Left lung (tissue), 10 donors: ENCODE data around the gene APEH. TPM values are rescaled to one million over a fixed set of nuclear protein-coding genes. Genes with fewer than 3 reads are reported as not detected.

Source experiments
- ATAC-seq: fragments of 200-7000 bp; cut with Tn5 transposase; one replicate; pipeline ENCODE4 v1.9.1; 2020; ENCODE audit warnings: moderate library complexity
- DNase-seq, 4 donors: peaks; one replicate each; pipeline ENCODE4 v3.0.0-alpha.2; 2013 to 2020
- H3K27ac ChIP-seq, 2 donors: fragments of 200-600 bp; sonication (generic) in 1 of 2; one replicate each; pipeline versions ENCODE4 v1.5.0 to v1.8.0; 2020 to 2021
- H3K27me3 ChIP-seq, 2 donors: fragments of 200-600 bp; sonication (generic) in 1 of 2; one replicate each; pipeline versions ENCODE4 v1.5.0 to v1.8.0; 2020 to 2021
- H3K36me3 ChIP-seq, 2 donors: fragments of 200-600 bp; sonication (generic) in 1 of 2; one replicate each; pipeline versions ENCODE4 v1.5.0 to v1.8.0; 2020 to 2021
- H3K4me1 ChIP-seq, 2 donors: fragments of 200-600 bp; one replicate each; pipeline ENCODE4 v1.8.0; 2021
- H3K4me3 ChIP-seq, 2 donors: fragments of 200-600 bp; sonication (generic) in 1 of 2; one replicate each; pipeline versions ENCODE4 v1.5.0 to v1.8.0; 2020 to 2021; ENCODE audit warnings: mild to moderate bottlenecking in 1 of 2
- H3K9me3 ChIP-seq, 2 donors: fragments of 200-600 bp; sonication (generic) in 1 of 2; one replicate each; pipeline versions ENCODE4 v1.5.0 to v1.8.0; 2020 to 2021
- intact Hi-C, 2 donors: fragments of 100-400 bp; cut with DNase I; formaldehyde crosslinking; loops; one replicate each; pipeline versions ENCODE4 v1.11.2 to v1.14.2; 2022
- polyA plus RNA-seq, 6 donors: library from polyadenylated mRNA; unstranded; fragments of 120-200 nt; gene quantifications; one replicate each; pipeline ENCODE4 v1.2.1, GENCODE V29; 2013; ENCODE audit not compliant: insufficient read length in 6 of 6
- total RNA-seq, 2 donors: library from RNA; stranded (reverse); fragmentation: NEBNext Ultra II Directional; extraction: Animal tissue kit (Norgen Biotek cat#: 25700); gene quantifications; one replicate each; pipeline ENCODE4 v1.2.1, GENCODE V29; 2021
- TF ChIP-seq, protein P1 (sequence below), 2 donors: fragments of 200-600 bp; sonication (generic) in 1 of 2; IDR thresholded peaks; one replicate each; pipeline versions ENCODE4 v1.5.0 to v1.8.0; 2021; ENCODE audit warnings: antibody characterized with exemption in 2 of 2
- donor health status: DM: no; HTN: yes; CAD: no.
- donor health status: DM: no; HTN: no; CAD: no.

The APEH gene
- total and polyA plus RNA-seq, 8 donors = 88.6 to 122 (median 105) TPM

DNA sequence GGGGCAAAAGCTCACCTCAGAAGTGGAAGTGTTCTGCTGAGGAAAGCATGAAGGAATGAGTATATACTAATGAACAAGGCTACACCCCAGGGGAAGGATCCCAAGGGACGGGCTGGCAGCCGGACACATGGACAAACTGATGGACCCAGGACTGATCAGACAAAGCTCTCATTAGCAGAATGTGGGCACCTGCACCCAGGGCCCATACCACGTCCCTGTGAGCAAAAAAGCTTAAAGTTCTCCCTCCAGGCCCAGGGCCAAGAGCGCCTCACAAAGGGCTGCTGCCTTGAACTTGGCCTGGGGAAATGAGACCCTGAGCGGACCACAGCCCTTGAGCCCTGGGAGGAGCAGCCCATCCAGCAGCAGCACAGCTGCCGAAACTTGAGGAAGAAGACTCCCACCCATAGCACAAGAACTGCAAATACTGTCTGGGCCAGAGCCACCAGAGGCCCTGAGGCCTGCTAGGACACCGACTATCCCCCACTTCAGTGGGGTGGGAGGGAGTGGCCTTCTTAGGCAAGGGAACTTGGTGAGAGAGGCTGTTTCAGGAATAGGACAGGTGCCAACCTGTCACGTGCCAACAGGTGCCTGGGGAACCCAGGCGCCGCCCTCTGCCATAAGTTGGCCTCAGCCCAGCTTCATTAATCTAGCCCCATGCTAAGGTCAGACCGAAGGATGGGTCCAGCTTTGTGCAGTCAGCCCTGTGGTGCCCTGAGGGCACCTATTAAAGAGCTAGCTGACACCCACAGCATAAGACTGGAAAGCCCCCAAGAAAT is 51.9 kb downstream of the APEH start:
- peaks cover 19 to 36% of the 10 kb centered on the region in 2 donors for H3K4me1 ChIP-seq
- TF ChIP-seq, protein P1, sequence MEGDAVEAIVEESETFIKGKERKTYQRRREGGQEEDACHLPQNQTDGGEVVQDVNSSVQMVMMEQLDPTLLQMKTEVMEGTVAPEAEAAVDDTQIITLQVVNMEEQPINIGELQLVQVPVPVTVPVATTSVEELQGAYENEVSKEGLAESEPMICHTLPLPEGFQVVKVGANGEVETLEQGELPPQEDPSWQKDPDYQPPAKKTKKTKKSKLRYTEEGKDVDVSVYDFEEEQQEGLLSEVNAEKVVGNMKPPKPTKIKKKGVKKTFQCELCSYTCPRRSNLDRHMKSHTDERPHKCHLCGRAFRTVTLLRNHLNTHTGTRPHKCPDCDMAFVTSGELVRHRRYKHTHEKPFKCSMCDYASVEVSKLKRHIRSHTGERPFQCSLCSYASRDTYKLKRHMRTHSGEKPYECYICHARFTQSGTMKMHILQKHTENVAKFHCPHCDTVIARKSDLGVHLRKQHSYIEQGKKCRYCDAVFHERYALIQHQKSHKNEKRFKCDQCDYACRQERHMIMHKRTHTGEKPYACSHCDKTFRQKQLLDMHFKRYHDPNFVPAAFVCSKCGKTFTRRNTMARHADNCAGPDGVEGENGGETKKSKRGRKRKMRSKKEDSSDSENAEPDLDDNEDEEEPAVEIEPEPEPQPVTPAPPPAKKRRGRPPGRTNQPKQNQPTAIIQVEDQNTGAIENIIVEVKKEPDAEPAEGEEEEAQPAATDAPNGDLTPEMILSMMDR (IDR thresholded peaks at IDR 0.05) = no peak
- intact Hi-C loops = no loop called here
- no peak for ATAC-seq
- no peaks in the 10 kb centered on the region for H3K9me3 ChIP-seq
- peak in 1 of 4 donors; percentile 37 for DNase-seq
- H3K36me3 ChIP-seq = peaks cover 0 to 75% of the 10 kb centered on the region in 2 donors
- H3K4me3 ChIP-seq = no peak overlapping the region
- H3K27ac ChIP-seq = peak overlapping the region in 1 of 2 donors; percentile 5
- H3K27me3 ChIP-seq = no peaks in the 10 kb centered on the region

GRCh38 chr3:49727154-49727923 is 53.2 kb downstream of the APEH start:
- intact Hi-C loops = no loop called here
- TF ChIP-seq, protein P1 (IDR thresholded peaks at IDR 0.05) = no peak
- Histone ChIP-seq H3K27ac (no peak overlapping the region), H3K4me1 (peaks cover 17 to 24% of the 10 kb centered on the region in 2 donors), H3K4me3 (no peak overlapping the region), H3K9me3 (no peaks in the 10 kb centered on the region), H3K27me3 (no peaks in the 10 kb centered on the region), H3K36me3 (peaks cover 0 to 75% of the 10 kb centered on the region in 2 donors)
- no peak for ATAC-seq
- DNase-seq = peak in 1 of 4 donors; percentile 77

DNA sequence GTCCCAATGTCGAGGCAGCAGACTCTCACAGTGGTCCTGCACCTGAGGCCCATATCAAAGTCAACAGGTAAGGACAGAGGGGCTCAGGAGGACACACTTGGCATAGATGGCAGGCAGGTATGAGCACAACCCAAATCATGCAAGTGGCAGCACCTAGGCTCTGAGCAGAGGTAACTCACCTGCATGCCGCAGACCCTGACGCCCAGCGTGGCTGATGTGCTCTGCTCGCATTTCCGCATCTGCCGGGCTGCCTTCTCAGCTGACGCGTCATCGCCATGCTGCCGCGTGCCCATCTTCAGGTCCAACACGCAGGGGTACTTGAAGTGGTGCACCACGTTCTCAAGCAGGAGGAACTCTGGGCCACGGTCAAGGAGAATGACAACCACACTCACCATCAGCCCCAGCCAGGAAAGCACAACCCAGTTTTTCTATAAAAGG is 53.8 kb downstream of the APEH start:
- H3K36me3 ChIP-seq = peaks cover 0 to 76% of the 10 kb centered on the region in 2 donors
- intact Hi-C loops = no loop called here
- peaks cover 11 to 18% of the 10 kb centered on the region in 2 donors for H3K4me1 ChIP-seq
- no peak for ATAC-seq
- H3K27ac ChIP-seq = no peak overlapping the region
- DNase-seq = peak in 1 of 4 donors; percentile 79
- no peak overlapping the region for H3K4me3 ChIP-seq
- no peaks in the 10 kb centered on the region for H3K27me3 ChIP-seq
- TF ChIP-seq, protein P1 (IDR thresholded peaks at IDR 0.05) = no peak
- no peaks in the 10 kb centered on the region for H3K9me3 ChIP-seq

- intact Hi-C loops = no loop called here
- Histone ChIP-seq H3K36me3 (peaks cover 0 to 91% of the 10 kb centered on the region in 2 donors), H3K27me3 (no peaks in the 10 kb centered on the region), H3K4me3 (no peak overlapping the region), H3K9me3 (no peaks in the 10 kb centered on the region), H3K4me1 (peaks cover 0 to 7% of the 10 kb centered on the region in 2 donors), H3K27ac (no peak overlapping the region)
- no peak for DNase-seq
- no peak for ATAC-seq
- TF ChIP-seq, protein P1 (IDR thresholded peaks at IDR 0.05) = no peak
Measured at GRCh38 chr3:49729966-49730609, 55.9 kb downstream of the APEH start.
